HG02623 (cell line): Measurements from ENCODE around the gene UBE2I.
"Not testable (repeated sequence)": the region's sequence is repeated elsewhere in the genome, so short reads cannot be mapped to it uniquely, and the experiment has no call there.

Experiments used
- ATAC-seq: cut with Tn5 transposase; IDR thresholded peaks from one replicate; pipeline ENCODE4 v1.9.1; 2021; ENCODE audit warnings: moderate library complexity; ENCODE audit not compliant: unreplicated experiment

UBE2I gene

DNA sequence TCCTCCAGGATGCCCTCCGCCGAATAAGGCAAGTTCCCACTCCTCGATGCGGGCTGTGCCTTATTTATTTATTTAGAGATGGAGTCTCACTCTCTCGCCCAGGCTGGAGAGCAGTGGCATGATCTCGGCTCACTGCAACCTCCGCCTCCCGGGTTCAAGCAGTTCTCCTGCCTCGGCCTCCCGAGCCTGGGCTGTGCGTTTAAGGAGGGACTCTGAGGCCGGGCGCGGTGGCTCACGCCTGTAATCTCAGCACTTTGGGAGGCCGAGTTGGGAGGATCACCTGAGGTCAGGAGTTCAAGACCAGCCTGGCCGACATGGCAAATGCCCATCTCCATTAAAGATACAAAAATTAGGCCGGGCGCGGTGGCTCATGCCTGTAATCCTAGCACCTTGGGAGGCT, 18.7 kb downstream of the UBE2I start:
- ATAC-seq = not testable (repeated sequence)

DNA sequence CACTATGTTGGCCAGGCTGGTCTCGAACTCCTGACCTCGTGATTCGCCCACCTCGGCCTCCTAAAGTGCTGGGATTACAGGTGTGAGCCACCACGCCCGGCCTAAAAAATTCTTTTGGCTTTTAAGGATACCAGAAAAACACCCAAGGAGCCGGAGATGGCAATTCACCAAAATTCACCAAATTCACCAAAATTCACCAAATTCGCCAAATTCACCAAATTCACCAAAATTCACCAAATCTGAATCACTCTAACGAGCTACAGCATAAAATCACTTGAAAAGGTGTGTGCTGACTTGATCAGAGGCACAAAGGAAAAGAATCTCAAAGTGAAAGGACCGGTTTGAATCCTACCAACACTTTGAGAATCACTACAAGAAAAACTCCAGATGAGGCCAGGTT, 19.5 kb downstream of the UBE2I start:
- ATAC-seq = not testable (repeated sequence)

DNA sequence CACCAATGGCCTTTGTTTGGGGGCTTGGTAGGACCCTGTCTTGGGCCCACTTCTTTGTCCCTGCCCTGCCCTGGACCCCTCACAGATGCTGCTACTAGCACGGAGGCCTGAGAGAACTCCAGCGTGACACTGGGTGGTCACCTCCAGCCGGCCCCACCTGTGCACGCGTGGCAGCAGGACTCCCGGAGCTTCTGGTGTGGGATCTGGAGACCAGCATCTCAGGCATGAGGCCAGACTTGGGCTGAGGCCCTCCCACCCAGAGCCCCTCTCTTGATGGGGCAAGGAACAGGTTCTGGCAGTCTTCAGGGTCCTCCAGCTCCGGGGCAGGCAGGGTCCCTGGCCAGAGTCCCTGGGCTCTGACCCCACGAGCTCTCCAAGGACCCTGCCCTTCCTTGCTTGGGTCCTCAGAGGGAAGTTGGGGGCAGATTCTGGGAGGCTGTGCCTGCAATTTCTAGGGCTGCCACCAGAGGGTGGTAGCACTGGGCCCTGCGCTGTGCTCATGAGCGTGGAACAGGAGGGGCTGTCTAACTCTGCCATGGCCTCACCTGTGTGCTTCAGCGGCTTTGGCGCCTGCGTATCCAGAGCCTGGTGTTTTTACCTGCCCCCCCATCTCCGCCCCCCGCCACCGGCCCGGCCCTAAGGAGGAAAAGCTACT, 21.0 kb downstream of the UBE2I start:
- no peak for ATAC-seq

- ATAC-seq = no peak
Measured at GRCh38 chr16:1330931-1331711, 21.7 kb downstream of the UBE2I start.

DNA sequence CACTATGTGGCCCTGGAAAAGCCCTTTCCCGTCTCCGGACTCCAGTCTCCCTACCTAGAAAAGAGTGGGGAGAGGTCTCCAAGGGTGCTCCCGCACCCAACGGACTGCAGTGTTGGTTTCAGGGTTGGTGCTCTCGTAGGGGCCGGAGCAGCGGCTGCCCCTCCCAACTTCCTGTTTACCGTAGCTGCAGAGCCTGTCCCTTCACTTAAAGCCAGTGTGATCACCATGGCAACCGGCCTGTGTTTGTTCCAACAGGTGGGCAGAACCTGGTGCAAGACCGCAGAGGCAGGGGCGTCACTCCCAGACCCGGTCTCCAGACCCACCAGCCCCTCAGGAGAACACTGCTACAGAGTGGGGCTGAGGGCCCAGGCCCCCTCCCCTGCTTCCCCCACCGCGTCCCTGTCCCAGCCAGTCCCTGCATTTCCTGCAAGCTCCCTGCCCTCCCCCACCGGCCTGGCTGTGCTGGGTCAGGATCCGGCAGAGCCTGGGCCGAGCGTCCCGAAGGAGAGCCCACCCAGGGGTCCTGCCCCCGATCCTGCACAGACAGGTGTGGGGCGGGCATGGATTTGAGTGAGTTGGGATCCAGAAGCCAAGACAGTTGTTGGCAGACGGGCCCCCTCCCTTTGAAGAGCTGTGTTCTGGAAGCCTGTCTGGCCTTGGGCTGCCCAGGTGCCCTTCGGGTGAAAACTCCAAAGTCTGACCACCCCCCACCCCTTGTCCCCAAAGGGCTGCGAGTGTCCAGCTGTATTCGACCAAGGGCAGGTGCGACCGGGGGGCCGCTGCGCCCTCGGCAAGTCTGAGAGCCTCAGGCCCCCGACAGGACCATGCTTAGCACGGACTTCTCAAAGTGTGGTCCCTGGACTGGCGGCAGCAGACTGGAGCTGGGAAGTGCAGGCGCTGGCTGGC, 22.5 kb downstream of the UBE2I start:
- ATAC-seq = no peak

DNA sequence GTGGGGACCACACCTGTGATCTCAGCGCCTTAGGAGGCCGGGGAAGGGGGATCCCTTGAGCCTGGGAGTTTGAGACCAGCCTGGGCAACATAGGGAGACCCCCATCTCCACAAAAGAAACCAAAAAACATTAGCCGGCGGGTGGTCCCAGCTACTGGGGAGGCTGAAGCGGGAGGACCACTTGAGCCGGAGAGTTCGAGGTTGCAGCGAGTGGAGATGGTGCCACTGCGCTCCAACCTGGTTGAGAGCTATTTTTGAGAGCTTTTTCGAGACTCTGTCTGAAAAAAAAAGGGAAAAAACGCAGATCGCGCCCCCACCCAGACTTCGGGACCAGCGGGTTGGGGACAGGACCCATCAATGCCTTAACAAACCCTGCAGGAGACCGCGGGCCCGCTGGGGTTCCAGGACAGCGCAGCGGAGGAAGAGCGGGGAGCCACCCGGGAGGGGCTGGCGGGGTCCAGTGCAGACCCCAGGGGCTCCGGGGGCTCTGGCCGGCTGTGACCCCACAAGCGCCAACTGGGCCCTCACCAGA, 23.2 kb downstream of the UBE2I start:
- ATAC-seq = no peak

DNA sequence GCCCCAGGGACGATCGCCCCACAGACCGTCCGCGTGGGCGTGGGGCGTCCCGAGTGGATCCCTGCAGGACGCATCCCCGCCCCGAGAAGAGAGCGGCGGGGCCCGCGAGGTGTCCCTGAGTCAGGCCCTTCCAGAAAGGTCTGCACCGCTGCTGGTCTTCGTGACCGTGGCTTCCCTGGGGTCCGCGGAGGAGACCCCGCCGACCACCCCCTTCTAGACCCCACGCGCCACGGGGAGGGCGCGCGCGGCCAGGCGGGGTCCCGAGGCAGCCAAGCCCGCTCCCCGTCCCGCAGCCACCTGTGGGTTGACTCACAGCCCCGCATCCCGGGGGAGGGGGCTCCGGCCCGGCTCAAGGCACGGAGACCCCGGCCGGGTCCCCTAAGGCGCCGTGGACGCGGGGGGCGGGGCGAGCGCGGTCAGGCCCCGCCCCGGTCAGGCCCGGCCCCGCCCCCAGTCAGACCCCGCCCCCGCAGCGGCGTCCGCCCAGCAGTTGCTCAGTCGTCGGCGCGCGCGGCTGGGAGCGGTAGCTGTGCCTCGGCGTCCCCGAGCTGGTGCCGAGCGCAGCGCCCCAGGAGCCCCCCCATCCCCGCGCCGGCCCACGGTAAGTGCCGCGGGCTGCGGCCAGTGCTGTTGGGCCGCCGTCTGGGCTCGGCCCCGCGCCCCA, 23.8 kb downstream of the UBE2I start, which contains the start of gene BAIAP3:
TSS of gene BAIAP3 (plus strand) at position 497 of the 664 bp plus-strand sequence. CDS start 4,905 bp downstream, outside the sequence.
- ATAC-seq = no peak

DNA sequence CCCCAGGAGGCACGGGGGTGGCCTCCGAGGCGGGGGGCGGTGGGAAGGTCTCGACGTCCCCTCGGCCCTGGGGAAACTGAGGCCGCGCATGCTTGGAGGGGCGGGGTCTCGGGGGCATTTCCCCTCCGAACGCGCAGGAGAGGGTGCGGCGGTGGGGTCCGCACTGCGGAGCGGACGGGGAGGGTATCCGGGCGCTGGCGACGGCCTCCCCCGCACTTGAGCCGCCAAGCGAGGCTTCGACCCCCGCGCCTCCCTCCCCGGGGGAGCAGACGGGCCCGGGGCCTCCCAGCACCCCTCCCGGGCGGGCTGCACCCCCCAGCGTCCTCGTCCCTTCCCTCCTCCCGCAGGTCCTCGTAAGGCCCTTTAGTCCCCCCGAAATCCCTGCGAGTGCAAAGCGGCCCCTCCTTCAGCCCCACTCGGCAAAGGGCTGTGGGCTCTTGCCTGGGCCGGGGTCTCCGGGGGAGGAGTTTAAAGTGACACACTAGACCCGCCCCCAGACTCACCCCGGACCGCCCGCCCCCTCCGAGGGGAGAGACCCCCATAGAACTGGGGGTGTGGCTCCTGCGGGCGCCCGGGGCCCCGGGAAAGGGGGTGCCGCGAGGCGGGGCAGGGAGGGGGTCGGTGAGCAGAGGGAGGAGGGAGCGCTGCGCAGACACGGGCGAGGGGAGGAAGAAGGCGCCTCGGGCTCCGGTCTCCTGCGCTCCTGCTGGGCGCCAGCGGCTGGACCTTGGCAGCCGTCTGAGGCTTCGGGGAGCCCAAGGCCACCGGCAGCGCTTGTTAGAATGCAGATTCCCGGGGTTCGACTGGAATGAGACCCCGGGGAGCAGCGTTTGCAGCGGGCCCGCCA, 24.6 kb downstream of the UBE2I start:
- no peak for ATAC-seq

- ATAC-seq = no peak
Measured at GRCh38 chr16:1334739-1335138, 25.3 kb downstream of the UBE2I start.

DNA sequence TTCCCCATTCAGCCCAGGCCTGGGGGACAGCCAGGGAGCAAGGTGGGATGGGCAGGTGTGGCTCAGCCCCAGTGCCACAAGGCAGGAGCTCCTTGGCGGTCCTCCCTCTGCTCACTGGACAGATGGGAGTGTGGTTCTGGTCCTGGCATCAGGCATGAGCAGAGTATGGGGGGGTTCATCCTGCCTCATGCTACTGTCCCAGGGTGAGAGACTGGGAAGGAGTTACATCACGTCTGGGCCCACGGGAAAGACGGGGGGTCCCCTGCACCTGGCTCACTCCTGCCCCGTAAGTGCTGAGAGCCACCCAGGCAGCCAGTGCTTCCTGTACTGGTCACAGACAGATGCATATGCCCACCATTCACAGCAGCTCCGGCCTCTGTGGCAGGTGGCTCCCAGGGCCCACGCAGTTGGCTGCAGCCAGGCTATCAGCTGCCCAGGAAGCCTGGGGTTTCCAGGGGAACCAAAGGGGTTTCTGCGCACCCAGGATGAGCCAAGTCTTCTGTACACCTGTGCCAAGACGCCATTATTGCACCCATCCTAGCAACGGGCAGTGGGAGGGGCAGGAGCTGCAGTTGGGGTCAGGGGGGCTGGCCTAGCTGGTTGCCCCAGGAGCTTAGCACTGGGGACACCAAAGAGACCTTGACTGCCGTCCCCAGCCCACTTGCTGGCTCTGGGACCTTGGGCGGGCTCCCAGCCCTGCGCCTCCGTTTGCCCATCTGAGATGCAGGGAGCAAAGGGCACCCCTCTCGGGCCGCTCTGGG, 26.0 kb downstream of the UBE2I start:
- ATAC-seq = no peak

DNA sequence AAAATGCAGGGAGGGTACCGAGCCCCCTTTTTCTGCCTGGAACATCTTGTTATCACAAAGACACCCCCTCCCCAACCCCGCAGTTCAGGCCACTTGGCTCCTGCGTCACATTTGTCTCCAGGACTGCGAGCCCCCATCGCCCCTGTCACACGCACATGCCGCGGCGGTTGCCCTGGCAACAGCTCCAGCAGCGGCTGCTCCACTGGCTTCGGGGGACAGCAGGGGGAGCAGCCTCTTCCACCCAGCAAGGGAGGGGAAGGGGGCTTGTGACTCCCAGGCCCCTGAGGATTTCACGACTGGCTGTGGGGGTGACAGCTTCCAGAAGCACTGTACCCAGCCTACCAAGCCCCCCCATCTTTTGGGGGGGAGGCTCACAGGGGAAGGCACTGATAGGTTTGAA, 26.6 kb downstream of the UBE2I start:
- no peak for ATAC-seq

GRCh38 chr16:1336619-1337018, 27.2 kb downstream of the UBE2I start:
- no peak for ATAC-seq

GRCh38 chr16:1337486-1337885, 28.1 kb downstream of the UBE2I start:
- ATAC-seq = no peak

DNA sequence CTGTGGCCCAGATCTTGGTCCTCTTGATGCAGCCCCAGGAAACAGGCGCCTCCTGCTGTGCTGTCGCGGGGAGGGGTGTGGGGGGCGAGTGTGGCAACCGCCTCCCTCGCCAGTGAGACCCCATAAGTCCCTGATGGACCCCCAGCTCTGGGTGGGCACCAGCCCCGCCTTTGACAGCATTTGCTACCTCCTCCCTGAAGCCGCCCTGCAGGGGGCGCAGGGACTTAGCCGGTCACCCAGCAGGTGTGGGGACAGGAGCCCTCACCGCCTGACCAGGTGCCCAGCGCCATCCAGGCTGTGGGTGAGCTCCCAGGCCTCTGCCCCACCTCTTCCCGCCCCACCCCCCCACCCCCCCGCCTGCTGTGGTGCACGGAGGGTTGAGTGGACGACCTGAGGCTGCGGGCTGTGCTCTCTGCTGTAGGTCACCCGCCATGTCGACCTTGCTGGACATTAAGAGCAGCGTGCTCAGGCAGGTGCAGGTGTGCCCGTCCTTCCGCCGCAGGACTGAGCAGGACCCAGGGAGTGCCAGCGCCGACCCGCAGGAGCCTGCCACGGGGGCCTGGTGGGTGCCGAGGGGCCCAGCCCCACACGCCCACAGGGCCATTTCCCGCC, 28.8 kb downstream of the UBE2I start:
- ATAC-seq = no peak

DNA sequence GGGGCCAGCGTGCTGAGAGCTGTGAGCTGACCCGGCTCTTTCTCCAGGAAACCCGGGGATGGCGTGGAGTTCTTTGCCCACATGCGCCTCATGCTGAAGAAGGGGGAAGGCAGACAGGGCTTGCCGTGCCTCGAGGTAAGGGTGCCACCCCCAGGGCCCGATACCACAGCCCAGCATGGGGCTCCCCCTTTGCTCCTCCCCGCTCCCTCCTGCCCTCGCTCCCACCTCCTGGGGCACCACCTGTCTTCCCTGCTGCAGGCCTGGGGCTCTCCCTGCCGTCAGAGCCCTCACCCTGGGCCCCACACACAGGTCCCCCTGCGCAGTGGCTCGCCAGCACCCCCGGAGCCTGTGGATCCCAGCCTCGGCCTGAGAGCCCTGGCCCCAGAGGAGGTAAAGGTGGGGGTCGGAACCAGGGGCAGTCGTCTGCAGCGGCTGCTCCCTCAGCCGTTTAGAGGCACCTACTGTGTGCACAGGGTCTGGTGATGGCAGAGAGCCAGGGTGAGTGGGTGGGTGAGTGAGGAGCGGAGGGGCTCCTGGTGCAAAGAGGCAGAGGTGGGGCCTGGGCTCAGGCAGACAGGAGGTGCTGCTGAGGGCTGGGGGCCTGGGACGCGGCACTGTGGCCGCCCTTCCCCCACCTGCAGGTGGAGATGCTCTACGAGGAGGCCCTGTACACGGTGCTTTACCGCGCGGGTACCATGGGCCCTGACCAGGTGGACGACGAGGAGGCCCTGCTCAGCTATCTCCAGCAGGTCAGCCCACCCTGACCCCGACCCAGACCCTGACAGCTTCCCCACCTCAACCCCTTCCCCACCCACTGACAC, 29.6 kb downstream of the UBE2I start:
- ATAC-seq = no peak

DNA sequence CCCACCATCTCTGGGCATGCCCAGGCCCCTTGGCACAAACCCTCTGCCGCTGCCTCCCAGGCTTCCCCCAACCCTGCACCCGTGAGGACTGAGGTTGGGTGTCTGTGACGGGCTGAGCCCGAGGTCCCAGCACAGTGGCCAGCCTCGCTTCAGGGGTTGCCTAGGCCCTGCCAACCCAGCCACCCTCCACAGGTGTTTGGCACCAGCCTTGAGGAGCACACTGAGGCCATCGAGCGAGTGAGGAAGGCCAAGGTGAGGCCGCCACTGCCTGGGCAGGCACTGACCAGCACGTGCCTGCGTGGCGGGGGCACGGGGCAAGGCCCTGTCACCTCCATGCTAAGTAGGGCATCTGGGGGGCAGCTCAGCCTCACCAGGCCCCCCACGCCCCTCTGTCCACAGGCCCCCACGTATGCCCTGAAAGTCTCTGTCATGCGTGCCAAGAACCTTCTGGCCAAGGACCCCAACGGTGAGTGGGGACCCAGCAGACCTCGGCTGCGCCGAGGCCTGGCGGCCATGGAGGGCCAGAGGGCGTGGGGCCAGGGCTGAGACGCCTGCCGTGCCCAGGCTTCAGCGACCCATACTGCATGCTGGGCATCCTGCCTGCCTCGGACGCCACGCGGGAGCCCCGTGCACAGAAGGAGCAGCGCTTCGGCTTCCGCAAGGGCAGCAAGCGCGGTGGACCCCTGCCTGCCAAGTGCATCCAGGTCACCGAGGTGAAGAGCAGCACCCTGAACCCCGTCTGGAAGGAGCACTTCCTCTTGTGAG, 31.5 kb downstream of the UBE2I start:
- no peak for ATAC-seq
